Mesenchymal stem cell (in vitro differentiated cells and primary cell): ENCODE results near the gene TBC1D12.

Experiments used
- DNase-seq: peaks from one replicate; pipeline ENCODE4 v3.0.0-alpha.2; 2013
- H2AFZ ChIP-seq: one replicate; pipeline ENCODE4 v1.6.1; 2013; ENCODE audit warnings: low read depth, mild to moderate bottlenecking, control low read depth, inconsistent platforms, low read length, moderate library complexity
- H2AK5ac ChIP-seq: 2 replicates; pipeline ENCODE4 v1.6.1; 2013; ENCODE audit warnings: low read length, moderate library complexity, mild to moderate bottlenecking, inconsistent platforms; ENCODE audit not compliant: severe bottlenecking
- H2BK120ac ChIP-seq: one replicate; pipeline ENCODE4 v1.6.1; 2013; ENCODE audit warnings: low read depth, mild to moderate bottlenecking, inconsistent platforms, low read length, moderate library complexity
- H2BK12ac ChIP-seq, 2 experiments: one replicate each; pipeline ENCODE4 v1.6.1; 2013; ENCODE audit warnings: inconsistent platforms in 2 of 2, low read length in 2 of 2, mild to moderate bottlenecking in 2 of 2, moderate library complexity in 2 of 2, control low read depth in 1 of 2
- H2BK15ac ChIP-seq: one replicate; pipeline ENCODE4 v1.6.1; 2013; ENCODE audit warnings: mild to moderate bottlenecking, low read depth, inconsistent platforms; ENCODE audit not compliant: poor library complexity, severe bottlenecking
- H2BK5ac ChIP-seq: 2 replicates; pipeline ENCODE4 v1.6.1; 2013; ENCODE audit warnings: low read depth, mild to moderate bottlenecking, low read length, control low read depth, inconsistent platforms; ENCODE audit not compliant: poor library complexity, severe bottlenecking
- H3K14ac ChIP-seq, 2 experiments: one replicate each; pipeline ENCODE4 v1.6.1; 2013; ENCODE audit warnings: inconsistent platforms in 2 of 2, low read length in 2 of 2, control low read depth in 1 of 2, mild to moderate bottlenecking in 1 of 2, moderate library complexity in 1 of 2
- H3K18ac ChIP-seq, 2 experiments: one replicate each; pipeline ENCODE4 v1.6.1; 2013; ENCODE audit warnings: inconsistent platforms in 2 of 2, low read length in 2 of 2, control low read depth in 1 of 2, low read depth in 1 of 2, mild to moderate bottlenecking in 1 of 2
- H3K23ac ChIP-seq, 2 experiments: one replicate each; pipeline ENCODE4 v1.6.1; 2013; ENCODE audit warnings: inconsistent platforms in 2 of 2, low read length in 2 of 2, mild to moderate bottlenecking in 2 of 2, moderate library complexity in 2 of 2, control low read depth in 1 of 2
- H3K27ac ChIP-seq: 2 replicates; pipeline ENCODE4 v1.5.1; 2013; ENCODE audit warnings: mild to moderate bottlenecking, moderate library complexity, low read length, control low read depth, inconsistent platforms; ENCODE audit not compliant: poor library complexity, severe bottlenecking
- H3K27me3 ChIP-seq, 2 experiments: 2 replicates each; pipeline versions ENCODE4 v1.6.1 to v1.7.0; 2013; ENCODE audit warnings: low read length in 2 of 2, mild to moderate bottlenecking in 2 of 2, moderate library complexity in 2 of 2, control low read depth in 1 of 2, inconsistent platforms in 1 of 2; ENCODE audit not compliant: control insufficient read depth in 1 of 2, insufficient read depth in 1 of 2
- H3K36me3 ChIP-seq, 2 experiments: 2 replicates each; pipeline versions ENCODE4 v1.6.1 to v1.7.0; 2013; ENCODE audit warnings: low read length in 2 of 2, control low read depth in 1 of 2, inconsistent platforms in 1 of 2, low read depth in 1 of 2, mild to moderate bottlenecking in 1 of 2; ENCODE audit not compliant: insufficient read depth in 2 of 2, control insufficient read depth in 1 of 2
- H3K4ac ChIP-seq, 2 experiments: one replicate each; pipeline ENCODE4 v1.6.1; 2013; ENCODE audit warnings: inconsistent platforms in 2 of 2, low read length in 2 of 2, mild to moderate bottlenecking in 2 of 2, moderate library complexity in 2 of 2, control low read depth in 1 of 2, low read depth in 1 of 2
- H3K4me1 ChIP-seq: 2 replicates; pipeline ENCODE4 v1.6.1; 2013; ENCODE audit warnings: low read depth, low read length, control low read depth; ENCODE audit not compliant: control insufficient read depth, insufficient read depth
- H3K4me2 ChIP-seq: 2 replicates; pipeline ENCODE4 v1.6.1; 2013; ENCODE audit warnings: low read length, mild to moderate bottlenecking, inconsistent platforms; ENCODE audit not compliant: poor library complexity, severe bottlenecking
- H3K4me3 ChIP-seq, 2 experiments: 2 replicates each; pipeline versions ENCODE4 v1.5.1 to v1.7.0; 2013; ENCODE audit warnings: low read length in 2 of 2, mild to moderate bottlenecking in 2 of 2, control low read depth in 1 of 2, low read depth in 1 of 2; ENCODE audit not compliant: insufficient read depth in 1 of 2
- H3K79me1 ChIP-seq: replicated peaks from 2 replicates; pipeline ENCODE4 v1.6.1; 2013; ENCODE audit warnings: mild to moderate bottlenecking, control low read depth, low read length, inconsistent platforms; ENCODE audit not compliant: poor library complexity, severe bottlenecking
- H3K9ac ChIP-seq: 2 replicates; pipeline ENCODE4 v1.7.0; 2013; ENCODE audit warnings: mild to moderate bottlenecking, low read length, moderate library complexity
- H3K9me3 ChIP-seq: 2 replicates; pipeline ENCODE4 v1.7.0; 2013; ENCODE audit warnings: mild to moderate bottlenecking, low read length; ENCODE audit not compliant: control insufficient read depth
- H4K8ac ChIP-seq: one replicate; pipeline ENCODE4 v1.6.1; 2013; ENCODE audit warnings: inconsistent platforms, mild to moderate bottlenecking, low read length, moderate library complexity
- H4K91ac ChIP-seq: one replicate; pipeline ENCODE4 v1.6.1; 2013; ENCODE audit warnings: mild to moderate bottlenecking, low read length, inconsistent platforms
- WGBS: methylation state at CpG from one replicate; pipeline ENCODE4 v1.1.7; 2013; ENCODE audit warnings: mixed read lengths; 5-methylcytosine and 5-hydroxymethylcytosine counted together

The TBC1D12 gene

GRCh38 chr10:94489107-94489506 is 86.8 kb downstream of the TBC1D12 start:
- Histone ChIP-seq H3K9me3 (no peaks in the 10 kb centered on the region), H3K4me1 (no peaks in the 10 kb centered on the region), H3K36me3 (peaks cover 3 to 5% of the 10 kb centered on the region in 2 experiments), H4K91ac (no peak overlapping the region), H3K4me2 (no peak overlapping the region), H2BK5ac (no peak overlapping the region), H4K8ac (no peak overlapping the region), H3K18ac (no peak overlapping the region), H2AFZ (no peak overlapping the region), H2BK12ac (no peak overlapping the region), H2BK120ac (no peak overlapping the region), H2BK15ac (no peak overlapping the region), H3K14ac (no peak overlapping the region), H3K4ac (no peak overlapping the region), H3K23ac (no peak overlapping the region), H2AK5ac (no peak overlapping the region), H3K27ac (no peak overlapping the region), H3K4me3 (no peak overlapping the region), H3K27me3 (no peaks in the 10 kb centered on the region), H3K9ac (no peak overlapping the region), H3K79me1 (peaks cover 21% of the 10 kb centered on the region)
- DNase-seq = no peak
- WGBS = 98% methylated on average over 4 of the region's 4 CpGs

GRCh38 chr10:94489976-94490788 is 87.8 kb downstream of the TBC1D12 start:
- WGBS = 95% methylated on average over 3 of the region's 3 CpGs

DNA sequence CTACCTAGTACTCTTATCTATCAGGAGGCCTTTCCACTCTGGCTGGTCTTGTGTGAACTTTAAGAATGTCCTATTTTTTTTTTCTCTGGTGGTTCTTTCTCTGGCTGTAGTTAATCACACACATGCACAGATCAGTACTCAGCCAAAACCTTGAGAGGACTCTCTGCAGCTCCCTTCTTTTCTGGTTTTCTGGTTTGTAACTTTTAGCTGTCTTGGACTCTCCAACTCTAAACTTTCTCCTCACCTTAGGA is 88.4 kb downstream of the TBC1D12 start:
- no peaks in the 10 kb centered on the region for H3K9me3 ChIP-seq
- H3K4me2 ChIP-seq = no peak overlapping the region
- no peaks in the 10 kb centered on the region for H3K27me3 ChIP-seq
- no peak overlapping the region for H3K14ac ChIP-seq
- no peak overlapping the region for H3K4ac ChIP-seq
- H3K18ac ChIP-seq = no peak overlapping the region
- no peak overlapping the region for H3K9ac ChIP-seq
- no peak overlapping the region for H3K23ac ChIP-seq
- no peak overlapping the region for H3K4me3 ChIP-seq
- peaks cover under 1% of the 10 kb centered on the region for H3K4me1 ChIP-seq
- no peak overlapping the region for H4K91ac ChIP-seq
- H2BK120ac ChIP-seq = no peak overlapping the region
- peaks cover 29% of the 10 kb centered on the region for H3K79me1 ChIP-seq
- H3K36me3 ChIP-seq = peaks cover 3 to 11% of the 10 kb centered on the region in 2 experiments
- no peak overlapping the region for H3K27ac ChIP-seq
- H2AFZ ChIP-seq = no peak overlapping the region
- H2BK5ac ChIP-seq = no peak overlapping the region
- no peak overlapping the region for H2AK5ac ChIP-seq
- no peak overlapping the region for H4K8ac ChIP-seq
- no peak overlapping the region for H2BK12ac ChIP-seq
- no peak overlapping the region for H2BK15ac ChIP-seq
- DNase-seq = no peak

More at GRCh38 chr10:94489976-94490788, 87.8 kb downstream of the TBC1D12 start:
- Histone ChIP-seq H3K18ac (no peak overlapping the region), H4K91ac (no peak overlapping the region), H3K9ac (no peak overlapping the region), H2BK5ac (no peak overlapping the region), H4K8ac (no peak overlapping the region), H3K27me3 (no peaks in the 10 kb centered on the region), H3K9me3 (no peaks in the 10 kb centered on the region), H3K23ac (no peak overlapping the region), H3K4me2 (no peak overlapping the region), H3K14ac (no peak overlapping the region), H2BK15ac (no peak overlapping the region), H2BK120ac (no peak overlapping the region), H3K4me3 (no peak overlapping the region), H2BK12ac (no peak overlapping the region), H3K4me1 (no peaks in the 10 kb centered on the region), H3K36me3 (peaks cover 3 to 11% of the 10 kb centered on the region in 2 experiments), H3K4ac (no peak overlapping the region), H2AFZ (no peak overlapping the region), H3K79me1 (peaks cover 28% of the 10 kb centered on the region), H2AK5ac (no peak overlapping the region), H3K27ac (no peak overlapping the region)
- DNase-seq = no peak

GRCh38 chr10:94493463-94493862 is 91.1 kb downstream of the TBC1D12 start:
- H2AK5ac ChIP-seq = no peak overlapping the region
- no peak overlapping the region for H2AFZ ChIP-seq
- no peak overlapping the region for H3K4me2 ChIP-seq
- peaks cover 3 to 11% of the 10 kb centered on the region in 2 experiments for H3K36me3 ChIP-seq
- H3K9me3 ChIP-seq = no peaks in the 10 kb centered on the region
- no peak overlapping the region for H2BK12ac ChIP-seq
- no peak overlapping the region for H2BK5ac ChIP-seq
- H3K4ac ChIP-seq = no peak overlapping the region
- DNase-seq = no peak
- H3K18ac ChIP-seq = no peak overlapping the region
- H3K79me1 ChIP-seq = peaks cover 24% of the 10 kb centered on the region
- no peak overlapping the region for H4K8ac ChIP-seq
- 80% methylated on average over 1 of the region's 2 CpGs for WGBS
- H3K4me1 ChIP-seq = peaks cover 3% of the 10 kb centered on the region
- H4K91ac ChIP-seq = no peak overlapping the region
- no peak overlapping the region for H3K9ac ChIP-seq
- H3K27ac ChIP-seq = no peak overlapping the region
- H2BK120ac ChIP-seq = no peak overlapping the region
- no peaks in the 10 kb centered on the region for H3K27me3 ChIP-seq
- no peak overlapping the region for H2BK15ac ChIP-seq
- H3K4me3 ChIP-seq = no peak overlapping the region
- H3K14ac ChIP-seq = no peak overlapping the region
- no peak overlapping the region for H3K23ac ChIP-seq
